ENCODE measurements around the gene UBE2I.

UBE2I gene

DNA sequence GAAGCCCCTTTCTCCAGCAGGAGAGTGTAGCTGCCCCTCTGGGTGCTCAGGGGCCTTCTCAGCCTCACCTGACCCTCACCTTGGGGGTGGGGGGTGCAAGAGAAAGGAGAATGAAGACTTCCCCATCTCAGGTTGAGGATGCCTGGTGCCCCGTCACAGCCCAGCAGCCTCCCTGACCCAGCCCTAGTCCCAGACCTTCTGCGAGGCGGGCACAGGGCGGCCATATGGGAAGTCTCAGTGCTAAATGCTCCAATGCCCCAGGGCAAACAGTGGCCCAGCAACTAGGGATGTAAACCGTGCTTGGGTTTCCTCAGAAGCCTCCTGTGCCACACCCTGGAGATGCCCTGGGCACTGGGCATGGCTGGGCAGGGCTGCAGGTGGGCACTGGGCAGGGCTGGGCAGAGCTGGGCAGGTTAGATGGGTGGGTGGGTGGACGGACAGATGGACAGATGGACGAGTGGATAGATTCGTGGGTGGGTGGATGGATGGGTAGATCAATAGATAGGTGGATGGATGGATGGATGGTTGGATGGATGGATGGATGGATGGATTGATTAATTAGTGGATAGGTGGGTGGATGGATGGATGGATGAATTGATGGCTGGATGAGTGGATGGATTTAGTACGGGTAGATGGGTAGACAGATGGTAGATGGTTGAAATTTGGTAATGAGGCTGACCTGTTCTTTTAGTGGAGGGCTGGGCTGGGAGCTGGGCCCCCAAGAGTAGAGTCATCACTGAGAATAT is 36.8 kb upstream of the UBE2I start:
- TF ChIP-seq, protein P1, sequence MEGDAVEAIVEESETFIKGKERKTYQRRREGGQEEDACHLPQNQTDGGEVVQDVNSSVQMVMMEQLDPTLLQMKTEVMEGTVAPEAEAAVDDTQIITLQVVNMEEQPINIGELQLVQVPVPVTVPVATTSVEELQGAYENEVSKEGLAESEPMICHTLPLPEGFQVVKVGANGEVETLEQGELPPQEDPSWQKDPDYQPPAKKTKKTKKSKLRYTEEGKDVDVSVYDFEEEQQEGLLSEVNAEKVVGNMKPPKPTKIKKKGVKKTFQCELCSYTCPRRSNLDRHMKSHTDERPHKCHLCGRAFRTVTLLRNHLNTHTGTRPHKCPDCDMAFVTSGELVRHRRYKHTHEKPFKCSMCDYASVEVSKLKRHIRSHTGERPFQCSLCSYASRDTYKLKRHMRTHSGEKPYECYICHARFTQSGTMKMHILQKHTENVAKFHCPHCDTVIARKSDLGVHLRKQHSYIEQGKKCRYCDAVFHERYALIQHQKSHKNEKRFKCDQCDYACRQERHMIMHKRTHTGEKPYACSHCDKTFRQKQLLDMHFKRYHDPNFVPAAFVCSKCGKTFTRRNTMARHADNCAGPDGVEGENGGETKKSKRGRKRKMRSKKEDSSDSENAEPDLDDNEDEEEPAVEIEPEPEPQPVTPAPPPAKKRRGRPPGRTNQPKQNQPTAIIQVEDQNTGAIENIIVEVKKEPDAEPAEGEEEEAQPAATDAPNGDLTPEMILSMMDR (conservative IDR thresholded peaks at IDR 0.05; ENCODE audit: low read length) = no peak
- no peak for TF ChIP-seq EZH2phosphoT487 (IDR thresholded peaks at IDR 0.05; ENCODE audit: borderline replicate concordance)

DNA sequence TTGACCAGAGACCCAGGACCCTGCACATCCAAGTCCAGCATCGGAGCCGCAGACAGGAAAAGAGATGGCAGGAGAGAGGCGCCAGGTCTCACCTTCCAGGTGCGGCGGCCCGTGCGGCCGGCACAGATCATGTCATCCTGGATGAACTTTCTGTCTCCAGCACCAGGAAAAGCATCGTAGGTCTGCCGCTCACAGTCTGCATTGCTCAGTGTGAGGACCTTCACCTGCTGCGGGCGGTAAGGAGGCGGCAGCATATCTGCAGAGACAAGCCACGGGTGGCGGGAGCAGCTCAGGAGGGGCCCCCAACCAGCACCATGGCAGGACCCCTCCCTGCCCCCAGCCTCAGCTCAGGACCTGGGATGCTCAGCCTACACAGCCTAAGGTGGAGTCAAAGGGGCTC is 35.6 kb upstream of the UBE2I start:
- Histone ChIP-seq H3K4me3 (ENCODE audit: low read length, poor library complexity, severe bottlenecking) (no peak overlapping the region), H3K27me3 (ENCODE audit: insufficient read depth, low read length, poor library complexity, severe bottlenecking) (no peaks in the 10 kb centered on the region), H2AFZ (ENCODE audit: low read length) (no peak overlapping the region), H3K79me2 (ENCODE audit: insufficient read depth, low read length) (no peaks in the 10 kb centered on the region), H3K4me1 (ENCODE audit: insufficient read depth, low read length, poor library complexity, severe bottlenecking) (no peaks in the 10 kb centered on the region), H3F3A (ENCODE audit: low read depth) (no peaks in the 10 kb centered on the region), H3K9me3 (ENCODE audit: insufficient read depth, low read depth, low read length) (no peaks in the 10 kb centered on the region), H3K9me2 (replicated peaks; ENCODE audit: low read depth, low read length) (no peaks in the 10 kb centered on the region), H4K20me1 (ENCODE audit: insufficient read depth, low read length, poor library complexity, severe bottlenecking) (no peaks in the 10 kb centered on the region), H3K36me3 (ENCODE audit: insufficient read depth, low read length) (no peaks in the 10 kb centered on the region), H3K9ac (ENCODE audit: low read depth, low read length, poor library complexity, severe bottlenecking) (no peak overlapping the region), H3K4me2 (ENCODE audit: low read depth, low read length, poor library complexity, severe bottlenecking) (no peak overlapping the region)
- TF ChIP-seq, protein P1 (conservative IDR thresholded peaks at IDR 0.05; ENCODE audit: low read length) = no peak
- no peak for TF ChIP-seq EZH2phosphoT487 (IDR thresholded peaks at IDR 0.05; ENCODE audit: borderline replicate concordance)

More for the DNA sequence above, 36.8 kb upstream of the UBE2I start:
- Histone ChIP-seq H3K4me2 (ENCODE audit: low read depth, low read length, poor library complexity, severe bottlenecking) (no peak overlapping the region), H3K27me3 (ENCODE audit: insufficient read depth, low read length, poor library complexity, severe bottlenecking) (no peaks in the 10 kb centered on the region), H2AFZ (ENCODE audit: low read length) (no peak overlapping the region), H3K4me3 (ENCODE audit: low read length, poor library complexity, severe bottlenecking) (no peak overlapping the region), H3K4me1 (ENCODE audit: insufficient read depth, low read length, poor library complexity, severe bottlenecking) (no peaks in the 10 kb centered on the region), H3F3A (ENCODE audit: low read depth) (no peaks in the 10 kb centered on the region), H3K36me3 (ENCODE audit: insufficient read depth, low read length) (no peaks in the 10 kb centered on the region), H3K9me2 (replicated peaks; ENCODE audit: low read depth, low read length) (no peaks in the 10 kb centered on the region), H3K9me3 (ENCODE audit: insufficient read depth, low read depth, low read length) (no peaks in the 10 kb centered on the region), H4K20me1 (ENCODE audit: insufficient read depth, low read length, poor library complexity, severe bottlenecking) (no peaks in the 10 kb centered on the region), H3K79me2 (ENCODE audit: insufficient read depth, low read length) (no peaks in the 10 kb centered on the region), H3K9ac (ENCODE audit: low read depth, low read length, poor library complexity, severe bottlenecking) (no peak overlapping the region)

DNA sequence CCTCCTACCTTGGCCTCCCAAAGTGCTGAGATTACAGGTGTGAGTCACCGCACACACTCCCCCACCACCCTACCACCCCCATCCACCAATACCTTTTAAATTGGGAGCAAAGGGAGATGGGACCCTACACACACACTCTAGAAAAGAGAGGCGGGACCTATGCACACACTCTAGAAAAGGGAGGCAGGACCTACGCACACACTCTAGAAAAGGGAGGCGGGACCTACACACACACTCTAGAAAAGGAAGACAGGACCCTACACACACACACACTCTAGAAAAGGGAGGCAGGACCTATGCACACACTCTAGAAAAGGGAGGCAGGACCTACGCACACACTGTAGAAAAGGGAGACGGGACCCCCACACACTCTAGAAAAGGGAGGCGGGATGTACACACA is 34.7 kb upstream of the UBE2I start:
- Histone ChIP-seq H3K9me3 (ENCODE audit: insufficient read depth, low read depth, low read length) (no peaks in the 10 kb centered on the region), H4K20me1 (ENCODE audit: insufficient read depth, low read length, poor library complexity, severe bottlenecking) (no peaks in the 10 kb centered on the region), H3K27me3 (ENCODE audit: insufficient read depth, low read length, poor library complexity, severe bottlenecking) (no peaks in the 10 kb centered on the region), H3K36me3 (ENCODE audit: insufficient read depth, low read length) (no peaks in the 10 kb centered on the region), H3K4me3 (ENCODE audit: low read length, poor library complexity, severe bottlenecking) (no peak overlapping the region), H3F3A (ENCODE audit: low read depth) (no peaks in the 10 kb centered on the region), H2AFZ (ENCODE audit: low read length) (no peak overlapping the region), H3K4me1 (ENCODE audit: insufficient read depth, low read length, poor library complexity, severe bottlenecking) (no peaks in the 10 kb centered on the region), H3K9me2 (replicated peaks; ENCODE audit: low read depth, low read length) (no peaks in the 10 kb centered on the region), H3K9ac (ENCODE audit: low read depth, low read length, poor library complexity, severe bottlenecking) (no peak overlapping the region), H3K4me2 (ENCODE audit: low read depth, low read length, poor library complexity, severe bottlenecking) (no peak overlapping the region), H3K79me2 (ENCODE audit: insufficient read depth, low read length) (no peaks in the 10 kb centered on the region)
- TF ChIP-seq EZH2phosphoT487 (IDR thresholded peaks at IDR 0.05; ENCODE audit: borderline replicate concordance) = no peak
- TF ChIP-seq, protein P1 (conservative IDR thresholded peaks at IDR 0.05; ENCODE audit: low read length) = no peak
